Erythroblast (primary cell): Measurements from ENCODE around the gene SNRNP70.
"Not testable (repeated sequence)": the region's sequence is repeated elsewhere in the genome, so short reads cannot be mapped to it uniquely, and the experiment has no call there.

ENCODE experiments used
- GATA1 ChIP-seq: IDR thresholded peaks from 2 replicates; pipeline ENCODE4 v1.6.1; 2011; ENCODE audit warnings: low read depth, mild to moderate bottlenecking, control low read depth, low read length, moderate library complexity
- POLR2A ChIP-seq: IDR thresholded peaks from 2 replicates; pipeline ENCODE4 v1.6.1; 2011; ENCODE audit warnings: mild to moderate bottlenecking, low read length

DNA sequence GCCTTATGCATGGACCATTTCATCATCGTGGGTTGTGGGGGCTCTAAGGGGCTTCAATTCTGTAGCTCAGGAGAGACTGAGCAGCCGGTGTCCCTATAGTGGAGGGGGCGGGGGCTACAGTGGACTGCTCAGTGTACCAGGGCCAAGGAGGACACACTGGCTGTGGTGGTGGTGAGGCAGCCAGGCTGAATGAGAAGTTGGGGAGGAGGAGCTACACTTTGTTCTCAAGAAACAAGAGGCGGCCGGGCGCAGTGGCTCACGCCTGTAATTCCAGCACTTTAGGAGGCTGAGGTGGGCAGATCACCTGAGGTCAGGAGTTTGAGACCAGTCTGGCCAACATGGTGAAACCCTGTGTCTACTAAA lies 61.1 kb downstream of the SNRNP70 start:
- TF ChIP-seq POLR2A, GATA1: not testable (repeated sequence)
